IMR-90 (cell line): Measurements from ENCODE around the gene KCNF1. TPM values are rescaled to one million over a fixed set of nuclear protein-coding genes. Genes with fewer than 3 reads are reported as not detected.

Source experiments
- ATAC-seq: fragments of 200-7000 bp; cut with Tn5 transposase; 2 replicates; pipeline ENCODE4 v1.9.1; 2020; ENCODE audit warnings: low read depth, mild to moderate bottlenecking, moderate library complexity
- BruUV-seq: library from RNA; stranded (reverse); fragments of 400-500 nt; replicated peaks from 2 replicates; lab custom pipeline; 2021; lab: Mats Ljungman, UMichigan
- CTCF ChIA-PET: fragments of 300-600 bp; formaldehyde crosslinking; extraction: SDS; loops from one replicate; lab custom pipeline; 2021; ENCODE audit warnings: antibody characterized with exemption; lab: Yijun Ruan, JAX
- POLR2A ChIA-PET: fragments of 300-600 bp; sonication (Branson Sonifier 250); formaldehyde crosslinking; loops from one replicate; lab custom pipeline; 2022; ENCODE audit warnings: antibody characterized with exemption; ENCODE audit not compliant: unreplicated experiment; lab: Charles Lee
- DNase-seq: peaks from one replicate; pipeline ENCODE4 v3.0.0; 2013
- H2AFZ ChIP-seq: replicated peaks from 2 replicates; pipeline ENCODE3; 2013; ENCODE audit warnings: low read length, mild to moderate bottlenecking; ENCODE audit not compliant: poor library complexity
- H2AK5ac ChIP-seq: 2 replicates; pipeline ENCODE4 v1.6.1; 2013; ENCODE audit warnings: low read depth, low read length, inconsistent platforms
- H2AK9ac ChIP-seq: replicated peaks from 2 replicates; pipeline ENCODE3; 2013; ENCODE audit warnings: mild to moderate bottlenecking, low read depth, low read length, moderate library complexity; ENCODE audit not compliant: poor library complexity
- H2BK120ac ChIP-seq: 2 replicates; pipeline ENCODE4 v1.6.1; 2013; ENCODE audit warnings: low read depth, low read length, inconsistent platforms
- H2BK15ac ChIP-seq: 3 replicates; pipeline ENCODE4 v1.6.1; 2013; ENCODE audit warnings: low read depth, low read length, inconsistent platforms
- H2BK20ac ChIP-seq: 2 replicates; pipeline ENCODE4 v1.6.1; 2013; ENCODE audit warnings: low read depth, mild to moderate bottlenecking, inconsistent platforms, low read length, moderate library complexity
- H2BK5ac ChIP-seq: 2 replicates; pipeline ENCODE4 v1.6.1; 2013; ENCODE audit warnings: mild to moderate bottlenecking, low read depth, low read length, inconsistent platforms; ENCODE audit not compliant: poor library complexity, severe bottlenecking
- H3K14ac ChIP-seq: replicated peaks from 2 replicates; pipeline ENCODE4 v1.6.1; 2013; ENCODE audit warnings: low read depth, low read length, inconsistent platforms
- H3K18ac ChIP-seq: 2 replicates; pipeline ENCODE4 v1.6.1; 2013; ENCODE audit warnings: low read depth, low read length, control low read depth
- H3K23ac ChIP-seq: 2 replicates; pipeline ENCODE4 v1.6.1; 2013; ENCODE audit warnings: low read depth, low read length, inconsistent platforms
- H3K27ac ChIP-seq: 2 replicates; pipeline ENCODE4 v1.5.1; 2013; ENCODE audit warnings: mild to moderate bottlenecking, control low read depth, low read length; ENCODE audit not compliant: insufficient read depth
- H3K27me3 ChIP-seq: 2 replicates; pipeline ENCODE4 v1.6.1; 2013; ENCODE audit warnings: low read length; ENCODE audit not compliant: control insufficient read depth, insufficient read depth
- H3K36me3 ChIP-seq: 2 replicates; pipeline ENCODE4 v1.6.1; 2013; ENCODE audit warnings: low read length, mixed read lengths; ENCODE audit not compliant: control insufficient read depth, insufficient read depth
- H3K4ac ChIP-seq: 2 replicates; pipeline ENCODE4 v1.6.1; 2013; ENCODE audit warnings: low read depth, low read length, inconsistent platforms
- H3K4me1 ChIP-seq: 2 replicates; pipeline ENCODE4 v1.6.1; 2013; ENCODE audit warnings: low read length, mixed read lengths; ENCODE audit not compliant: control insufficient read depth, insufficient read depth
- H3K4me2 ChIP-seq: 2 replicates; pipeline ENCODE4 v1.6.1; 2013; ENCODE audit warnings: low read depth, mild to moderate bottlenecking, control low read depth, low read length, moderate library complexity
- H3K4me3 ChIP-seq: 2 replicates; pipeline ENCODE4 v1.5.1; 2013; ENCODE audit warnings: low read depth, mild to moderate bottlenecking, control low read depth, low read length, moderate library complexity; ENCODE audit not compliant: insufficient read depth
- H3K56ac ChIP-seq: 2 replicates; pipeline ENCODE4 v1.6.1; 2013; ENCODE audit warnings: low read length, inconsistent platforms; ENCODE audit not compliant: insufficient read depth; ENCODE audit errors: extremely low read depth
- H3K79me1 ChIP-seq, 2 experiments: 2 replicates each; pipeline ENCODE4 v1.6.1; 2013; ENCODE audit warnings: low read length in 2 of 2, inconsistent platforms in 1 of 2, low read depth in 1 of 2
- H3K9ac ChIP-seq: 2 replicates; pipeline ENCODE4 v1.6.1; 2013; ENCODE audit warnings: low read depth, low read length, control low read depth
- H3K9me1 ChIP-seq: 2 replicates; pipeline ENCODE4 v1.6.1; 2013; ENCODE audit warnings: low read length, inconsistent platforms; ENCODE audit not compliant: insufficient read depth
- H3K9me3 ChIP-seq: 2 replicates; pipeline ENCODE4 v1.6.1; 2013; ENCODE audit warnings: low read length; ENCODE audit not compliant: control insufficient read depth, insufficient read depth
- H4K20me1 ChIP-seq: 2 replicates; pipeline ENCODE4 v1.6.1; 2013; ENCODE audit warnings: low read length, inconsistent platforms; ENCODE audit not compliant: insufficient read depth
- H4K5ac ChIP-seq: 2 replicates; pipeline ENCODE4 v1.6.1; 2013; ENCODE audit warnings: mild to moderate bottlenecking, low read depth, low read length, control low read depth
- H4K8ac ChIP-seq, 2 experiments: 2 replicates each; pipeline ENCODE4 v1.6.1; 2013; ENCODE audit warnings: low read depth in 2 of 2, low read length in 2 of 2, control low read depth in 1 of 2, inconsistent platforms in 1 of 2
- H4K91ac ChIP-seq: 2 replicates; pipeline ENCODE4 v1.6.1; 2013; ENCODE audit warnings: low read depth, low read length, inconsistent platforms; ENCODE audit not compliant: insufficient read depth
- BHLHE40 ChIP-seq: fragments of 150-350 bp; IDR thresholded peaks from 2 replicates; pipeline ENCODE4 v1.6.1; 2016; ENCODE audit warnings: mild to moderate bottlenecking, low read depth, low read length
- CEBPB ChIP-seq: IDR thresholded peaks from 2 replicates; pipeline ENCODE4 v1.6.1; 2012; ENCODE audit warnings: low read depth, low read length, improper control_type of control experiment
- CHD1 ChIP-seq: IDR thresholded peaks from 2 replicates; pipeline ENCODE4 v1.6.1; 2012; ENCODE audit warnings: low read depth, low read length, improper control_type of control experiment
- CTCF ChIP-seq: conservative IDR thresholded peaks from 2 replicates; pipeline ENCODE4 v1.5.1; 2012; ENCODE audit warnings: mild to moderate bottlenecking, low read depth, low read length, improper control_type of control experiment
- ELK1 ChIP-seq: fragments of 150-350 bp; IDR thresholded peaks from 2 replicates; pipeline ENCODE4 v1.6.1; 2016; ENCODE audit warnings: low read depth, mild to moderate bottlenecking, low read length, moderate library complexity, borderline replicate concordance
- FOS ChIP-seq: fragments of 150-350 bp; IDR thresholded peaks from 2 replicates; pipeline ENCODE4 v1.6.1; 2016; ENCODE audit warnings: low read depth, low read length
- MAFK ChIP-seq: IDR thresholded peaks from 2 replicates; pipeline ENCODE4 v1.6.1; 2012; ENCODE audit warnings: low read depth, low read length, improper control_type of control experiment
- MXI1 ChIP-seq: IDR thresholded peaks from 2 replicates; pipeline ENCODE4 v1.6.1; 2012; ENCODE audit warnings: low read depth, mild to moderate bottlenecking, low read length, moderate library complexity, borderline replicate concordance
- NFE2L2 ChIP-seq: fragments of 150-350 bp; IDR thresholded peaks from 2 replicates; pipeline ENCODE4 v1.6.1; 2016; ENCODE audit warnings: low read depth, mild to moderate bottlenecking, low read length
- POLR2A ChIP-seq: IDR thresholded peaks from 2 replicates; pipeline ENCODE4 v1.6.1; 2012; ENCODE audit warnings: mild to moderate bottlenecking, low read depth, low read length
- RAD21 ChIP-seq: IDR thresholded peaks from 2 replicates; pipeline ENCODE4 v1.6.1; 2012; ENCODE audit warnings: low read length, improper control_type of control experiment
- RFX5 ChIP-seq: IDR thresholded peaks from 2 replicates; pipeline ENCODE4 v1.8.0; 2012; ENCODE audit warnings: low read depth, mild to moderate bottlenecking, low read length, moderate library complexity
- USF2 ChIP-seq: fragments of 150-350 bp; IDR thresholded peaks from 2 replicates; pipeline ENCODE4 v1.6.1; 2017; ENCODE audit warnings: mild to moderate bottlenecking, antibody characterized with exemption, low read length, low read depth
- WGBS, 2 experiments: methylation state at CpG; one replicate each; pipeline versions ENCODE4 v1.1.5 to v1.1.7; 2013; ENCODE audit warnings: missing lambda C conversion rate in 2 of 2; ENCODE audit not compliant: insufficient read length in 1 of 2; ENCODE audit errors: extremely low coverage in 2 of 2; 5-methylcytosine and 5-hydroxymethylcytosine counted together
- dilution Hi-C: fragments of 300-500 bp; cut with HindIII; formaldehyde crosslinking; loops from one replicate; pipeline ENCODE4 v1.14.3; 2018; ENCODE audit warnings: low sequenced_read_pairs; ENCODE audit not compliant: unreplicated experiment
- in situ Hi-C: fragments of 300-500 bp; cut with MboI; formaldehyde crosslinking; loops from 3 replicates; pipeline ENCODE4 v1.14.3; 2019; ENCODE audit warnings: low sequenced_read_pairs, inconsistent platforms, mixed read lengths
- intact Hi-C: fragments of 100-400 bp; cut with micrococcal nuclease; formaldehyde crosslinking; loops from 2 replicates; pipeline ENCODE4 v1.10.0; 2022
- polyA plus RNA-seq, 3 experiments: library from polyadenylated mRNA; depleted of rRNA; stranded (reverse); fragments of >200 nt; gene quantifications; 2 replicates each; pipeline ENCODE4 v1.2.3, GENCODE V29; 2012; ENCODE audit warnings: low replicate concordance in 1 of 3
- total RNA-seq: library from RNA; depleted of rRNA; stranded (reverse); fragments of >200 nt; gene quantifications from 2 replicates; pipeline ENCODE4 v1.2.3, GENCODE V29; 2012

Gene KCNF1
- total and polyA plus RNA-seq, 2 of the 4 experiments (the other 2 are of a cell fraction), result 0.54 to 1.4 TPM

- Histone ChIP-seq H3K36me3 (no peaks in the 10 kb centered on the region), H3K27me3 (no peaks in the 10 kb centered on the region), H3K79me1 (peaks cover 0 to 23% of the 10 kb centered on the region in 2 experiments; a peak in 2 of 4 replicates), H2BK5ac (peak overlapping the region; percentile 93), H2AK5ac (peak overlapping the region; percentile 99), H3K14ac (peak overlapping the region; percentile 76), H3K4me3 (no peak overlapping the region), H3K56ac (peak overlapping the region; percentile 93), H4K5ac (peak overlapping the region; percentile 37), H3K23ac (peak overlapping the region; percentile 92), H2BK20ac (peak overlapping the region; percentile 99), H3K27ac (peak overlapping the region; percentile 79), H2AFZ (peak overlapping the region; percentile 71), H4K91ac (peak overlapping the region; percentile 97), H2BK15ac (peak overlapping the region; percentile 98), H2AK9ac (peak overlapping the region; percentile 70), H3K9ac (0 out of 2 replicates have a peak overlapping the region, but pooled peaks have one; percentile 8), H3K18ac (peak overlapping the region; percentile 66), H3K4ac (peak overlapping the region; percentile 94), H3K4me2 (peak overlapping the region; percentile 42), H3K9me3 (peaks cover 2% of the 10 kb centered on the region; the same call in 1 of the 2 replicates), H4K20me1 (no peaks in the 10 kb centered on the region), H2BK120ac (peak overlapping the region; percentile 99), H4K8ac (peak overlapping the region; percentile 37 to 88), H3K4me1 (peaks cover 39% of the 10 kb centered on the region), H3K9me1 (peaks cover 42% of the 10 kb centered on the region)
- DNase-seq, result peak; percentile 100
- intact Hi-C loops (no loop called here), dilution Hi-C loops (no loop called here), in situ Hi-C loops (no loop called here)
- BruUV-seq, result no TSS peak
- ATAC-seq, result peak; percentile 94
- 0% methylated on average over 4 of the region's 17 CpGs; no CpG with 5 or more reads in 1 of the 2 experiments for WGBS, 2 experiments
- ChIA-PET POLR2A (interaction anchor here (0.6 kb wide), 1 partner anchor 214 kb away, joined by 5 read pairs; no protein-coding TSS in a partner anchor), CTCF (interaction anchor here (0.9 to 1.0 kb wide), 2 partner anchors 13 to 188 kb away, joined by 3 to 4 read pairs; no protein-coding TSS in a partner anchor)
- TF ChIP-seq CEBPB (peak; percentile 87), MAFK (peak; percentile 57), BHLHE40 (peak; percentile 94), RAD21 (peak; percentile 41; the same call in 1 of the 2 replicates), CHD1 (no peak), NFE2L2 (peak; percentile 89), MXI1 (no peak), CTCF (0 out of 2 replicates have a peak, but pooled peaks have one; percentile 18), USF2 (no peak), ELK1 (no peak), FOS (peak; percentile 100), POLR2A (0 out of 2 replicates have a peak, but pooled peaks have one; percentile 49), RFX5 (no peak)
These were observed 24.5 kb downstream of the KCNF1 start for GRCh38 chr2:10935953-10936942.
